ENCODE results near the gene DAGLB. TPM values are rescaled to one million over a fixed set of nuclear protein-coding genes. Genes with fewer than 3 reads are reported as not detected.

Gene DAGLB
- total RNA-seq, 1 experiment from 2014 or later = 22.3 TPM

- DNase-seq (ENCODE audit: low read depth, low spot score) (no peak), ATAC-seq (no peak; the same call in 1 of the 2 replicates)
- H3K36me3 ChIP-seq (ENCODE audit: control insufficient read depth, insufficient read depth, low read length) = peaks cover 20% of the 10 kb centered on the region
- no peaks in the 10 kb centered on the region for H3K9me3 ChIP-seq (ENCODE audit: control insufficient read depth, insufficient read depth, low read depth, low read length)
- intact Hi-C loops (cut with micrococcal nuclease; ENCODE audit: unreplicated experiment) = no loop called here
- no peaks in the 10 kb centered on the region for H3K27me3 ChIP-seq (ENCODE audit: control insufficient read depth, insufficient read depth, low read length)
- H3K4me1 ChIP-seq (ENCODE audit: control insufficient read depth, insufficient read depth, low read length) = peaks cover 36% of the 10 kb centered on the region
- TF ChIP-seq TCF7L2 (IDR thresholded peaks at IDR 0.05; ENCODE audit: low read depth, low read length) (no peak), SIN3A (IDR thresholded peaks at IDR 0.05; ENCODE audit: borderline replicate concordance, insufficient read depth, low read depth, low read length) (no peak), POLR2AphosphoS5 (IDR thresholded peaks at IDR 0.05; ENCODE audit: low read depth, low read length) (no peak), REST (IDR thresholded peaks at IDR 0.05; ENCODE audit: insufficient read depth in 1 of 2, low read depth in 2 of 2, low read length in 1 of 2) (no peak), CTCF (IDR thresholded peaks at IDR 0.05) (no peak)
- ChIA-PET CTCF (no interaction called here), POLR2A (interaction anchor here (0.5 kb wide), 1 partner anchor 43 kb away, joined by 7 read pairs; no protein-coding TSS in a partner anchor)
- H3K4me3 ChIP-seq (ENCODE audit: low read depth in 2 of 2, low read length in 2 of 2) = no peak overlapping the region
- no TSS peak for BruUV-seq (replicated peaks)
- H3K27ac ChIP-seq (ENCODE audit: low read length) = peak overlapping the region; percentile 42; the same call in 1 of the 2 replicates
- in situ Hi-C loops (cut with HindIII; ENCODE audit: low pct_unique_long_range_greater_than_20kb, low sequenced_read_pairs) = no loop called here
Measured at GRCh38 chr7:6393667-6394056, 54.1 kb downstream of the DAGLB start.

GRCh38 chr7:6392712-6393666 lies 54.8 kb downstream of the DAGLB start:
- in situ Hi-C loops (cut with HindIII; ENCODE audit: low pct_unique_long_range_greater_than_20kb, low sequenced_read_pairs) (no loop called here), intact Hi-C loops (cut with micrococcal nuclease; ENCODE audit: unreplicated experiment) (no loop called here)

More at GRCh38 chr7:6392712-6393666, 54.8 kb downstream of the DAGLB start:
- Histone ChIP-seq H3K27ac (ENCODE audit: low read length) (peak overlapping the region; percentile 42; the same call in 1 of the 2 replicates), H3K36me3 (ENCODE audit: control insufficient read depth, insufficient read depth, low read length) (peaks cover 20% of the 10 kb centered on the region), H3K27me3 (ENCODE audit: control insufficient read depth, insufficient read depth, low read length) (no peaks in the 10 kb centered on the region), H3K4me1 (ENCODE audit: control insufficient read depth, insufficient read depth, low read length) (peaks cover 29% of the 10 kb centered on the region), H3K9me3 (ENCODE audit: control insufficient read depth, insufficient read depth, low read depth, low read length) (no peaks in the 10 kb centered on the region), H3K4me3 (ENCODE audit: low read depth in 2 of 2, low read length in 2 of 2) (no peak overlapping the region)
- ChIA-PET CTCF (no interaction called here), POLR2A (interaction anchor here (0.5 to 0.6 kb wide), 2 partner anchors 43 to 267 kb away, joined by 3 to 7 read pairs; no protein-coding TSS in a partner anchor)
- ATAC-seq (peak; percentile 52), DNase-seq (ENCODE audit: low read depth, low spot score) (no peak)
- no TSS peak for BruUV-seq (replicated peaks)
- no peak for TF ChIP-seq POLR2AphosphoS5 (IDR thresholded peaks at IDR 0.05; ENCODE audit: low read depth, low read length)
- TF ChIP-seq REST (IDR thresholded peaks at IDR 0.05; ENCODE audit: insufficient read depth in 1 of 2, low read depth in 2 of 2, low read length in 1 of 2) = no peak
- TF ChIP-seq CTCF (IDR thresholded peaks at IDR 0.05) = no peak
- no peak for TF ChIP-seq SIN3A (IDR thresholded peaks at IDR 0.05; ENCODE audit: borderline replicate concordance, insufficient read depth, low read depth, low read length)
- TF ChIP-seq TCF7L2 (IDR thresholded peaks at IDR 0.05; ENCODE audit: low read depth, low read length) = no peak

Measured in Panc1 (cell line).